HG03571 (cell line): Measurements from ENCODE around the gene SLTM.
"Not testable (repeated sequence)": the region's sequence is repeated elsewhere in the genome, so short reads cannot be mapped to it uniquely, and the experiment has no call there.

Experiments
- ATAC-seq: cut with Tn5 transposase; IDR thresholded peaks from one replicate; pipeline ENCODE4 v1.9.1; 2021; ENCODE audit not compliant: unreplicated experiment

SLTM gene

GRCh38 chr15:58929891-58930416 is 3.5 kb downstream of the SLTM start:
- no peak for ATAC-seq

- no peak for ATAC-seq
Observed at GRCh38 chr15:58926823-58927222, 6.7 kb downstream of the SLTM start.

- no peak for ATAC-seq
Observed at GRCh38 chr15:58924327-58924726, 9.2 kb downstream of the SLTM start.

GRCh38 chr15:58923696-58924300 is 9.7 kb downstream of the SLTM start:
- ATAC-seq, result no peak

- ATAC-seq, result no peak
Observed at GRCh38 chr15:58923284-58923683, 10.2 kb downstream of the SLTM start.

- ATAC-seq, result no peak
Observed at GRCh38 chr15:58921267-58921790, 12.2 kb downstream of the SLTM start.

- ATAC-seq, result not testable (repeated sequence)
Observed at GRCh38 chr15:58920447-58920846, 13.0 kb downstream of the SLTM start.

- ATAC-seq, result no peak
Observed at GRCh38 chr15:58919232-58919631, 14.2 kb downstream of the SLTM start.

DNA sequence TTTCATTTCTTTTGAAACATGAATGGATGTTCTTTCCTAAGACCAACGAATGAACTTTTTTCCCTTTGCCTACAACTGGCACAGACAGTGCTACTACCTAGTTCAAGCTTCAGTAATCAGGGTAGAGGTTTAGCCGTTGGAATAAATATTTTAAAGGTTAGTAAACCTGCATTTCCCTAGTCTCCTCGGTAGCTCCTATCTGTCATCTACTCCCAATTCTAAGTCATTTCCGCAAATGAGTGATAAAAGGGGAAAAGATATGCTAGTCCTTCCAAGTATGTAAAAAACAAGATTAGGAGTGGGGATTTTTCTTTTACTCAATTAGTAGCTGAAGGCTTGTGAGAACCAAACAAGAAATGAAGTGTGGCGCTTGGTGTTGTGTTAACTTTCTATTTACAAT is 15.2 kb downstream of the SLTM start:
- ATAC-seq, result no peak

DNA sequence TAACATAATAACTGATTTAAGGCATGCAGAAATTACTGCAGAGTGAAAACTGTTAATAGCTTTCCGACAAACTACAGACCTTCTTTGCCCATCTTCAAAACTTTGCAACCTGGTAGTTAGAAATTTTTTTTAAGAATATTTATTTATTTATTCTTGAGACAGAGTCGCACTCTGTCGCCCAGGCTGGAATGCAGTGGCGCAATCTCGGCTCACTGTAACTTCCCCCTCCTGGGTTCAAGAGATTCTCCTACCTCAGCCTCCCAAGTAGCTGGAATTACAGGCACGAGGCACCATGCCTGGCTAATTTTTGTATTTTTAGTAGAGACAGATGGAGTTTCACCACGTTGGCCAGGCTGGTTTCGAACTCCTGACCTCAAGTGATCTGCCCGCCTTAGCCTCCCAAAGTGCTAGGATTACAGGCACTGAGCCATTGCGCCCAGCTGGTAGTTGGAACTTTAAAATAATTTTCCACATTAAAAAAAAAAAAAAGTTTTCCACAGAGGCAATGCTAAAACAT is 15.8 kb downstream of the SLTM start:
- not testable (repeated sequence) for ATAC-seq

DNA sequence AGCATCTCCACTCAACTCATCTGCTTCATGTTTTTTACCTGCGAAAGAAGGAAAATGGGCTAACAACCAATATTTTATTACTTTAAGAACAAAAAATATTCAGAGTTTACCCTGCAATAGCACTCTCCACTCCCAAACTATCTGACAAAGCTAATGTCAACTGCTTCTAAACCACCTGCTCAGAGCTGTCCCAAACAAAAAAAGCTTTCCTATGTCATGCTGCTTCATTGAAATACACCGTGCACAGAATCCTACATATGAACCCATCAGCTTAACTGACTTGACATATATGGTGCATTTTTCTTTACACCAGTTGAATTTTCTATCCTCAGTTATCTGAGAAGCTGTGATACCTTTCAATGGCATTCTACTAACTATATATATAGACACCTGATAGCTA is 16.5 kb downstream of the SLTM start:
- no peak for ATAC-seq

GRCh38 chr15:58910456-58910855 is 23.0 kb downstream of the SLTM start:
- no peak for ATAC-seq

DNA sequence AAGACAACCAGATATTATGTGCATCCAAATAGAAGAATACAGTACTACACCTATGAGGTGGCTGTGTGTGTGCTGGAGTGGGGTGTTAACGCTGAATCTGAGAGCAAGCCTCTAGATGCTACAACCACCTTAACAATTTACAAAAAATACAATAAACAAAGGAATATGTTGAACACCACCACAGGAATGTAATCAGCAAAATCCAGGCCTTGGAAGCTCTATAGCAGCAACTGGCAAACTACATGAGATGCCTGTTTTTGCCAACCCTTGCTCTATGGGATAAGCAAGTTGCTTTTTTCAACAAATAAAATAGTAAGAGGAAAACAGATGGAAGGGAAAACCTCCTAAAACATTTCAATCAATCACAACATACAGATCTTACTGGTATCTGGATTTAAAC is 23.9 kb downstream of the SLTM start:
- no peak for ATAC-seq

- no peak for ATAC-seq
Observed at GRCh38 chr15:58908550-58909309, 24.7 kb downstream of the SLTM start.

- no peak for ATAC-seq
Observed at GRCh38 chr15:58900631-58901030, 32.8 kb downstream of the SLTM start.

DNA sequence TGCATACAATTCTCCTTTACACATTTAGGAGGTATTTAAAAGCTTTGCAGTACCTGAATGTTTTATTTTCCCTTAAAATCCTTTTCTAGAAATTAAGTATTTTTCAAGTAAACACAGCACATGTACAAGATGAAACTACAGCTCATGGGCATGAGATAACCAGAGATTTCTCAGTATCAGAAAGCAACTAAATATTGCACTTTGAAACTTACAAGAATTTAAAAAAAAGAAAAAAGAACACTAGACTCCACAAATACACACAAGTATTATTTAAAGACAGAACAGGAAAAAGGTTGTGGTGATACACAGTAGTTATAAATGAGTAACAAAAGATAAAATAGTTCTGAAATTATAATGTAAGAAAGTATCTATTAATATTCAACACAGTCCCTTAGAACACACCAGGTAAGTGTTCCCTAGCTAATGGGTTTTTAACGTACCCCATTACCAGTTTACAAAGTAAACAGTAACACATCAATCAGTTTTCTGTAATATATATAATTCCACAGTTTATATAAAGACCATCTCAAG is 35.3 kb downstream of the SLTM start:
- ATAC-seq, result no peak

DNA sequence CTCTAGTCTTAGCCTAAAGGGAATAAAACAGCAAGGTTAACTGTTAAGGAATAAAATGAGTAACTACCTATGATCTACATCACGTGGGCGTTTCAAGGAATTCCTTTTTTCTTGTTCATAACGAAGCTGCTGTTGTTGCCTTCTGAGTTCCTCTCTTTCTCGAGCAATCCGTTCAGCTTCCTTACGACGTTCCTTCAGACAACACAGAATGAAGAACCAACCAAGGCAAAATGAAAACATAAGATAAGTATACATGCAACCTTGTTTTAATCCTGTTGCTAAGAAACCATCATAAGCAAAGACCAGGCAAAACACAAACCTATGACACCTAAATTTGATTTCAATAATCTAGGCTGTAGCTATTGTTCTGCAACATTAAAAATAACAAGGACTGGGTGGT is 44.1 kb downstream of the SLTM start:
- ATAC-seq, result no peak

DNA sequence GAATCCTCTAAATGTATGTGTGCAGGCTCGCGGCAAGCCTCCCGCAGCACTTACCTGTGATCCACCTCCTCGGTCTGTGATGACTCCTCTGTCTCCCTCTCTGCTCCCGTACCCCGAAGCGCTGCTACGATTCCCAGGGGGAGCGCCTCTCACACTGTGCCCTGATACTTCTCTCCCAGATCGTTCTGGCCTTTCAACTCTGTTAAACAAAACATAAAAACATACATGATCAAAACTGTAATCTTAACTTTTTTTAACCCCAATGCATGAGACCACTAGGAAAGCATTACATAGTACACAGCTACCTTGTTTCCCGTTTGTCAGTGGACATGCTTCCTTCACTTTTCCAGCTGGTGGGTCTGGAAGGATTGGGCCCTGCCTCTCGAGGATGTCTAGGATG is 46.6 kb downstream of the SLTM start:
- no peak for ATAC-seq

GRCh38 chr15:58883926-58884325 is 49.6 kb downstream of the SLTM start:
- ATAC-seq, result not testable (repeated sequence)

DNA sequence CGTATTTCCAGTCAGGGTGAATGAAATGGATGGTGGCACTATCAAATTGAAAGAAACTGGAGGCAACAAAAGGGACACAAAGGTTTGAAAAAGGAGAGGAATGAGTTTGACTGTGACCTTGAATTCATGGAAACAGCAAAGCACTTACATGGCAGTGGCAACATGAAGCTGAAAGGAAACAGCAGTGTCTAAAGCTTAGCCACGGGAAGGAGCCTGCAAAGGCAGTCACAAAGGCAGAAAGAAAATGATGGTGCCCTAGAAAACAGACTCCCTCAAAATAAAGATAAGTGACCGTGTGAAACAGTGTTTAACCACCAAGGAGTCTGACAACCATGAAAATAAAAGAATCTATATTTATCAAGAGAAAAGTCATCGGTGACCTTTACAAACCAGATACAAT is 51.2 kb downstream of the SLTM start:
- ATAC-seq, result no peak

DNA sequence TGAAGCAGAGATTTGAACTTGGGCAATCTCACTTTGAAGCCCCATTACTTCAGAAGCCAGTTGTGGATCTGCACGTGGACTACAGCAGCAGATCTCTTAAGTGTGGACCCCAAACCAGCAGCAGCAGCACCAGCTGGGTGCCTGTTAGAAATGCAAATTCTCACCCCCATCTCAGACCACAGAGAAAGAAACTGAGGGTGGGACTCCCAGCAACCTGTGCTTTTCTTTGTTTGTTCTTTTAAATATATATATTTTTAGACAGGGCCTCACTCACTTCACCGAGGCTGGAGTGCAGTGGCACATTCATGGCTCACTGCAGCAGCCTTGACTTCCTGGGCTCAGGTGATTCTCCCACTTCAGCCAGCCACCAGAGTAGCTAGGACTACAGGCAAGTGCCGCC is 53.2 kb downstream of the SLTM start:
- no peak for ATAC-seq
